ENCODE results near the gene WHRN. TPM values are rescaled to one million over a fixed set of nuclear protein-coding genes. Genes with fewer than 3 reads are reported as not detected.
A peak's percentile ranks its signal among the peaks of the same experiment; 100 is the strongest.

WHRN gene
- total and polyA plus RNA-seq, 5 donors from 2014 or later, result 1.00 to 24.2 (median 1.4) TPM

- peaks cover 7% of the 10 kb centered on the region for H3K4me1 ChIP-seq (ENCODE audit: control insufficient read depth, insufficient read depth, low read length, poor library complexity, severe bottlenecking)
- H3K27me3 Mint-ChIP-seq, result peaks cover 16% of the 10 kb centered on the region
- DNase-seq (no peak), ATAC-seq (ENCODE audit: low read depth in 2 of 2) (no peak)
- H3K4me3 Mint-ChIP-seq, result no peak overlapping the region
- no peak overlapping the region for H3K27ac Mint-ChIP-seq
- H3K36me3 ChIP-seq (ENCODE audit: control insufficient read depth, insufficient read depth, low read length), result no peaks in the 10 kb centered on the region
- no peaks in the 10 kb centered on the region for H3K9me3 ChIP-seq (ENCODE audit: control insufficient read depth in 2 of 2, low read length in 2 of 2)
- no peak overlapping the region for H3K27ac ChIP-seq (ENCODE audit: insufficient read depth, low read length, poor library complexity, severe bottlenecking)
- no peaks in the 10 kb centered on the region for H3K27me3 ChIP-seq (ENCODE audit: control insufficient read depth, insufficient read depth, low read length)
- H3K4me3 ChIP-seq (ENCODE audit: low read depth, low read length), result no peak overlapping the region
- peaks cover 0 to 2% (median 0%) of the 10 kb centered on the region in 7 donors for H3K9me3 Mint-ChIP-seq
- H3K36me3 Mint-ChIP-seq, result no peaks in the 10 kb centered on the region
- peaks cover 0 to 26% (median 24%) of the 10 kb centered on the region in 4 donors for H3K4me1 Mint-ChIP-seq
These were observed 9.3 kb downstream of the WHRN start for GRCh38 chr9:114496011-114496410.

GRCh38 chr9:114494776-114495569, 10.3 kb downstream of the WHRN start:
- Histone ChIP-seq H3K36me3 (ENCODE audit: control insufficient read depth, insufficient read depth, low read length) (no peaks in the 10 kb centered on the region), H3K4me1 (ENCODE audit: control insufficient read depth, insufficient read depth, low read length, poor library complexity, severe bottlenecking) (peaks cover 7% of the 10 kb centered on the region), H3K4me3 (ENCODE audit: low read depth, low read length) (no peak overlapping the region), H3K9me3 (ENCODE audit: control insufficient read depth in 2 of 2, low read length in 2 of 2) (no peaks in the 10 kb centered on the region), H3K27ac (ENCODE audit: insufficient read depth, low read length, poor library complexity, severe bottlenecking) (no peak overlapping the region), H3K27me3 (ENCODE audit: control insufficient read depth, insufficient read depth, low read length) (no peaks in the 10 kb centered on the region)
- peaks cover 0 to under 1% (median 0%) of the 10 kb centered on the region in 7 donors for H3K9me3 Mint-ChIP-seq
- ATAC-seq (ENCODE audit: low read depth in 2 of 2), result peak in 1 of 2 donors; percentile 19
- peaks cover 0 to 26% (median 24%) of the 10 kb centered on the region in 4 donors for H3K4me1 Mint-ChIP-seq
- H3K4me3 Mint-ChIP-seq, result peak overlapping the region in 2 of 4 donors; percentile 54 to 58
- peak overlapping the region in 2 of 3 donors; percentile 6 to 47 for H3K27ac Mint-ChIP-seq
- H3K36me3 Mint-ChIP-seq, result no peaks in the 10 kb centered on the region
- no peak for DNase-seq
- peaks cover 16% of the 10 kb centered on the region for H3K27me3 Mint-ChIP-seq

GRCh38 chr9:114493521-114494184, 11.6 kb downstream of the WHRN start:
- Histone ChIP-seq H3K9me3 (ENCODE audit: control insufficient read depth in 2 of 2, low read length in 2 of 2) (no peaks in the 10 kb centered on the region), H3K36me3 (ENCODE audit: control insufficient read depth, insufficient read depth, low read length) (no peaks in the 10 kb centered on the region), H3K27me3 (ENCODE audit: control insufficient read depth, insufficient read depth, low read length) (no peaks in the 10 kb centered on the region), H3K4me1 (ENCODE audit: control insufficient read depth, insufficient read depth, low read length, poor library complexity, severe bottlenecking) (peaks cover 7% of the 10 kb centered on the region), H3K4me3 (ENCODE audit: low read depth, low read length) (no peak overlapping the region), H3K27ac (ENCODE audit: insufficient read depth, low read length, poor library complexity, severe bottlenecking) (no peak overlapping the region)
- DNase-seq (no peak), ATAC-seq (ENCODE audit: low read depth in 2 of 2) (no peak)
- Mint-ChIP-seq H3K27me3 (peaks cover 12% of the 10 kb centered on the region), H3K9me3 (no peaks in the 10 kb centered on the region), H3K27ac (no peak overlapping the region), H3K36me3 (no peaks in the 10 kb centered on the region), H3K4me3 (no peak overlapping the region), H3K4me1 (peaks cover 0 to 25% (median 23%) of the 10 kb centered on the region in 4 donors)

- Histone ChIP-seq H3K4me3 (ENCODE audit: low read depth, low read length) (no peak overlapping the region), H3K27ac (ENCODE audit: insufficient read depth, low read length, poor library complexity, severe bottlenecking) (no peak overlapping the region), H3K9me3 (ENCODE audit: control insufficient read depth in 2 of 2, low read length in 2 of 2) (no peaks in the 10 kb centered on the region), H3K36me3 (ENCODE audit: control insufficient read depth, insufficient read depth, low read length) (no peaks in the 10 kb centered on the region), H3K4me1 (ENCODE audit: control insufficient read depth, insufficient read depth, low read length, poor library complexity, severe bottlenecking) (peaks cover 6% of the 10 kb centered on the region), H3K27me3 (ENCODE audit: control insufficient read depth, insufficient read depth, low read length) (no peaks in the 10 kb centered on the region)
- no peaks in the 10 kb centered on the region for H3K9me3 Mint-ChIP-seq
- no peak for ATAC-seq (ENCODE audit: low read depth in 2 of 2)
- peaks cover 12% of the 10 kb centered on the region for H3K27me3 Mint-ChIP-seq
- no peak overlapping the region for H3K4me3 Mint-ChIP-seq
- no peak for DNase-seq
- peaks cover 0 to 26% (median 23%) of the 10 kb centered on the region in 4 donors for H3K4me1 Mint-ChIP-seq
- H3K36me3 Mint-ChIP-seq, result no peaks in the 10 kb centered on the region
- H3K27ac Mint-ChIP-seq, result no peak overlapping the region
These were observed 12.3 kb downstream of the WHRN start for GRCh38 chr9:114492991-114493390.

GRCh38 chr9:114491430-114492003, 13.8 kb downstream of the WHRN start:
- H3K27me3 Mint-ChIP-seq, result peaks cover 12% of the 10 kb centered on the region
- DNase-seq, result no peak
- no peak overlapping the region for H3K4me3 Mint-ChIP-seq
- no peaks in the 10 kb centered on the region for H3K36me3 ChIP-seq (ENCODE audit: control insufficient read depth, insufficient read depth, low read length)
- no peak overlapping the region for H3K4me3 ChIP-seq (ENCODE audit: low read depth, low read length)
- peaks cover 4 to 21% (median 19%) of the 10 kb centered on the region in 4 donors for H3K4me1 Mint-ChIP-seq
- no peak overlapping the region for H3K27ac ChIP-seq (ENCODE audit: insufficient read depth, low read length, poor library complexity, severe bottlenecking)
- H3K27ac Mint-ChIP-seq, result no peak overlapping the region
- no peaks in the 10 kb centered on the region for H3K4me1 ChIP-seq (ENCODE audit: control insufficient read depth, insufficient read depth, low read length, poor library complexity, severe bottlenecking)
- H3K9me3 ChIP-seq (ENCODE audit: control insufficient read depth in 2 of 2, low read length in 2 of 2), result no peaks in the 10 kb centered on the region
- no peaks in the 10 kb centered on the region for H3K36me3 Mint-ChIP-seq
- ATAC-seq (ENCODE audit: low read depth in 2 of 2), result no peak
- H3K27me3 ChIP-seq (ENCODE audit: control insufficient read depth, insufficient read depth, low read length), result no peaks in the 10 kb centered on the region
- H3K9me3 Mint-ChIP-seq, result no peaks in the 10 kb centered on the region

GRCh38 chr9:114489928-114490327, 15.3 kb downstream of the WHRN start:
- H3K9me3 Mint-ChIP-seq, result no peaks in the 10 kb centered on the region
- Histone ChIP-seq H3K4me3 (ENCODE audit: low read depth, low read length) (no peak overlapping the region), H3K9me3 (ENCODE audit: control insufficient read depth in 2 of 2, low read length in 2 of 2) (no peaks in the 10 kb centered on the region), H3K36me3 (ENCODE audit: control insufficient read depth, insufficient read depth, low read length) (no peaks in the 10 kb centered on the region), H3K27me3 (ENCODE audit: control insufficient read depth, insufficient read depth, low read length) (no peaks in the 10 kb centered on the region), H3K27ac (ENCODE audit: insufficient read depth, low read length, poor library complexity, severe bottlenecking) (no peak overlapping the region), H3K4me1 (ENCODE audit: control insufficient read depth, insufficient read depth, low read length, poor library complexity, severe bottlenecking) (peaks cover 9% of the 10 kb centered on the region)
- peaks cover 10 to 22% (median 20%) of the 10 kb centered on the region in 4 donors for H3K4me1 Mint-ChIP-seq
- H3K27me3 Mint-ChIP-seq, result peaks cover 7% of the 10 kb centered on the region
- no peaks in the 10 kb centered on the region for H3K36me3 Mint-ChIP-seq
- H3K4me3 Mint-ChIP-seq, result no peak overlapping the region
- ATAC-seq (ENCODE audit: low read depth in 2 of 2) (no peak), DNase-seq (no peak)
- H3K27ac Mint-ChIP-seq, result no peak overlapping the region

GRCh38 chr9:114488398-114489129, 16.7 kb downstream of the WHRN start:
- H3K4me1 ChIP-seq (ENCODE audit: control insufficient read depth, insufficient read depth, low read length, poor library complexity, severe bottlenecking), result peaks cover 17% of the 10 kb centered on the region
- H3K27ac ChIP-seq (ENCODE audit: insufficient read depth, low read length, poor library complexity, severe bottlenecking), result no peak overlapping the region
- H3K4me1 Mint-ChIP-seq, result peaks cover 18 to 30% (median 26%) of the 10 kb centered on the region in 4 donors
- no peak overlapping the region for H3K4me3 ChIP-seq (ENCODE audit: low read depth, low read length)
- no peaks in the 10 kb centered on the region for H3K27me3 ChIP-seq (ENCODE audit: control insufficient read depth, insufficient read depth, low read length)
- H3K36me3 Mint-ChIP-seq, result no peaks in the 10 kb centered on the region
- H3K36me3 ChIP-seq (ENCODE audit: control insufficient read depth, insufficient read depth, low read length), result no peaks in the 10 kb centered on the region
- H3K9me3 ChIP-seq (ENCODE audit: control insufficient read depth in 2 of 2, low read length in 2 of 2), result no peaks in the 10 kb centered on the region
- ATAC-seq (ENCODE audit: low read depth in 2 of 2), result no peak
- no peak overlapping the region for H3K4me3 Mint-ChIP-seq
- no peaks in the 10 kb centered on the region for H3K27me3 Mint-ChIP-seq
- DNase-seq, result no peak
- peak overlapping the region in 2 of 3 donors; percentile 4 to 57 for H3K27ac Mint-ChIP-seq
- H3K9me3 Mint-ChIP-seq, result no peaks in the 10 kb centered on the region
